Measurements from ENCODE around the gene SLC26A9. TPM values are rescaled to one million over a fixed set of nuclear protein-coding genes. Genes with fewer than 3 reads are reported as not detected.
"Not testable (repeated sequence)": the region's sequence is repeated elsewhere in the genome, so short reads cannot be mapped to it uniquely, and the experiment has no call there.

Gene SLC26A9
- total and polyA plus RNA-seq, 12 donors: 0.03 to 0.11 (median 0.04) TPM; not detected in 9

GRCh38 chr1:205914730-205915129, 28.5 kb downstream of the SLC26A9 start:
- Histone ChIP-seq H3K4me3 (no peak overlapping the region), H3K9me3 (replicated peaks in 1 of 3) (no peaks in the 10 kb centered on the region), H3K27ac (no peak overlapping the region), H3K4me1 (replicated peaks in 1 of 2) (no peaks in the 10 kb centered on the region), H3K27me3 (peaks cover 15% of the 10 kb centered on the region), H3K36me3 (replicated peaks in 1 of 2) (no peaks in the 10 kb centered on the region)
- WGBS, 4 donors: 26 to 54% (median 51%) methylated on average over 3 to 7 of the region's 7 CpGs
- no peak for TF ChIP-seq POLR2A (IDR thresholded peaks at IDR 0.05)
- TF ChIP-seq, protein P1, sequence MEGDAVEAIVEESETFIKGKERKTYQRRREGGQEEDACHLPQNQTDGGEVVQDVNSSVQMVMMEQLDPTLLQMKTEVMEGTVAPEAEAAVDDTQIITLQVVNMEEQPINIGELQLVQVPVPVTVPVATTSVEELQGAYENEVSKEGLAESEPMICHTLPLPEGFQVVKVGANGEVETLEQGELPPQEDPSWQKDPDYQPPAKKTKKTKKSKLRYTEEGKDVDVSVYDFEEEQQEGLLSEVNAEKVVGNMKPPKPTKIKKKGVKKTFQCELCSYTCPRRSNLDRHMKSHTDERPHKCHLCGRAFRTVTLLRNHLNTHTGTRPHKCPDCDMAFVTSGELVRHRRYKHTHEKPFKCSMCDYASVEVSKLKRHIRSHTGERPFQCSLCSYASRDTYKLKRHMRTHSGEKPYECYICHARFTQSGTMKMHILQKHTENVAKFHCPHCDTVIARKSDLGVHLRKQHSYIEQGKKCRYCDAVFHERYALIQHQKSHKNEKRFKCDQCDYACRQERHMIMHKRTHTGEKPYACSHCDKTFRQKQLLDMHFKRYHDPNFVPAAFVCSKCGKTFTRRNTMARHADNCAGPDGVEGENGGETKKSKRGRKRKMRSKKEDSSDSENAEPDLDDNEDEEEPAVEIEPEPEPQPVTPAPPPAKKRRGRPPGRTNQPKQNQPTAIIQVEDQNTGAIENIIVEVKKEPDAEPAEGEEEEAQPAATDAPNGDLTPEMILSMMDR (IDR thresholded peaks at IDR 0.05): no peak
- intact Hi-C loops (cut with DNase I): loop anchor here (5.0 to 10.0 kb wide), 2 partner anchors 120 to 193 kb away; no protein-coding TSS in a partner anchor
- no peak for DNase-seq

GRCh38 chr1:205914155-205914507, 29.1 kb downstream of the SLC26A9 start:
- no peak overlapping the region for H3K27ac ChIP-seq
- intact Hi-C loops (cut with DNase I): loop anchor here in 1 of 2 donors (10.0 kb wide), 1 partner anchor 119 kb away; no protein-coding TSS in a partner anchor

GRCh38 chr1:205913451-205914154, 29.7 kb downstream of the SLC26A9 start:
- intact Hi-C loops (cut with DNase I): loop anchor here in 1 of 2 donors (10.0 kb wide), 1 partner anchor 119 kb away; no protein-coding TSS in a partner anchor
- TF ChIP-seq POLR2A (IDR thresholded peaks at IDR 0.05): no peak
- TF ChIP-seq, protein P1 (IDR thresholded peaks at IDR 0.05): no peak
- Histone ChIP-seq H3K27ac (no peak overlapping the region), H3K27me3 (peaks cover 15% of the 10 kb centered on the region), H3K36me3 (replicated peaks in 1 of 2) (no peaks in the 10 kb centered on the region), H3K4me3 (no peak overlapping the region), H3K4me1 (replicated peaks in 1 of 2) (no peaks in the 10 kb centered on the region), H3K9me3 (replicated peaks in 1 of 3) (no peaks in the 10 kb centered on the region)
- DNase-seq: peak in 6 of 7 donors; percentile 37 to 78 (median 72)
- WGBS, 4 donors: 17 to 32% (median 21%) methylated on average over 3 to 4 of the region's 4 CpGs

More at GRCh38 chr1:205914155-205914507, 29.1 kb downstream of the SLC26A9 start:
- WGBS, 4 donors: 72 to 100% (median 90%) methylated on average over 2 of the region's 2 CpGs
- Histone ChIP-seq H3K36me3 (replicated peaks in 1 of 2) (no peaks in the 10 kb centered on the region), H3K27me3 (peaks cover 15% of the 10 kb centered on the region), H3K9me3 (replicated peaks in 1 of 3) (no peaks in the 10 kb centered on the region), H3K4me3 (no peak overlapping the region), H3K4me1 (replicated peaks in 1 of 2) (no peaks in the 10 kb centered on the region)
- DNase-seq: no peak
- no peak for TF ChIP-seq POLR2A (IDR thresholded peaks at IDR 0.05)
- TF ChIP-seq, protein P1 (IDR thresholded peaks at IDR 0.05): no peak

GRCh38 chr1:205907794-205908193, 35.5 kb downstream of the SLC26A9 start:
- Histone ChIP-seq H3K27me3 (peaks cover 15% of the 10 kb centered on the region), H3K4me3 (no peak overlapping the region), H3K36me3 (replicated peaks in 1 of 2) (no peaks in the 10 kb centered on the region), H3K4me1 (replicated peaks in 1 of 2) (no peaks in the 10 kb centered on the region), H3K9me3 (replicated peaks in 1 of 3) (no peaks in the 10 kb centered on the region), H3K27ac (no peak overlapping the region)
- TF ChIP-seq, protein P1 (IDR thresholded peaks at IDR 0.05): peak; percentile 14 to 57 (median 54)
- TF ChIP-seq POLR2A (IDR thresholded peaks at IDR 0.05): no peak
- intact Hi-C loops (cut with DNase I): loop anchor here in 1 of 2 donors (5.0 kb wide), 1 partner anchor 110 kb away; no protein-coding TSS in a partner anchor
- WGBS, 4 donors: 24 to 42% (median 31%) methylated on average over 2 of the region's 2 CpGs
- DNase-seq: peak in 2 of 7 donors; percentile 29 to 35

DNA sequence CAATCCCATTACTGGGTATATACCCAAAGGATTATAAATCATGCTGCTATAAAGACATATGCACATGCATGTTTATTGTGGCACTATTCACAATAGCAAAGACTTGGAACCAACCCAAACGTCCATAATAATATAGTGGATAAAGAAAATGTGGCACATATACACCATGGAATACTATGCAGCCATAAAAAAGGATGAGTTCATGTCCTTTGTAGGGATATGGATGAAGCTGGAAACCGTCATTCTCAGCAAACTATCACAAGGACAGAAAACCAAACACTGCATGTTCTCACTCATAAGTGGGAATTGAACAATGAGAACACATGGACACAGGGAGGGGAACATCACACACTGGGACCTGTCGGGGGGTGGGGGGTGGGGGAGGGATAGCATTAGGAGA, 38.2 kb downstream of the SLC26A9 start:
- not testable (repeated sequence) for H3K27ac ChIP-seq; DNase-seq; H3K4me1 ChIP-seq (replicated peaks in 1 of 2)

More for the DNA sequence above, 38.2 kb downstream of the SLC26A9 start:
- H3K4me3 ChIP-seq; H3K9me3 ChIP-seq (replicated peaks in 1 of 3); H3K36me3 ChIP-seq (replicated peaks in 1 of 2); H3K27me3 ChIP-seq: not testable (repeated sequence)
- intact Hi-C loops (cut with DNase I): loop anchor here in 1 of 2 donors (5.0 kb wide), 1 partner anchor 108 kb away; no protein-coding TSS in a partner anchor
- 56 to 77% (median 61%) methylated on average over 2 to 3 of the region's 3 CpGs for WGBS, 4 donors

Data from adrenal gland (tissue), 12 donors.